IPS DF 6.9 (cell line): ENCODE measurements around the gene PDE4D.

Experiments used
- DNase-seq: peaks from one replicate; pipeline ENCODE4 v3.0.0-alpha.2; 2013; ENCODE audit warnings: low read depth, low spot score
- H3K27ac ChIP-seq: one replicate; pipeline ENCODE4 v1.5.1; 2013; ENCODE audit warnings: low read length, control low read depth
- H3K27me3 ChIP-seq: 2 replicates; pipeline ENCODE4 v1.6.1; 2013; ENCODE audit warnings: mild to moderate bottlenecking, low read length; ENCODE audit not compliant: control insufficient read depth, insufficient read depth
- H3K36me3 ChIP-seq: 2 replicates; pipeline ENCODE4 v1.6.1; 2013; ENCODE audit warnings: low read length; ENCODE audit not compliant: control insufficient read depth, insufficient read depth
- H3K4me1 ChIP-seq: 2 replicates; pipeline ENCODE4 v1.6.1; 2013; ENCODE audit warnings: low read length; ENCODE audit not compliant: control insufficient read depth, insufficient read depth
- H3K4me3 ChIP-seq: 2 replicates; pipeline ENCODE4 v1.5.1; 2013; ENCODE audit warnings: mild to moderate bottlenecking, low read length
- H3K9me3 ChIP-seq: 2 replicates; pipeline ENCODE4 v1.6.1; 2013; ENCODE audit warnings: low read length, inconsistent platforms; ENCODE audit not compliant: control insufficient read depth, insufficient read depth
- WGBS: extraction: QIAGEN DNeasy Blood & Tissue Kit; methylation state at CpG from one replicate; pipeline ENCODE4 v1.1.7; 2013; ENCODE audit warnings: mixed read lengths, missing lambda C conversion rate; ENCODE audit not compliant: insufficient read length, insufficient coverage; 5-methylcytosine and 5-hydroxymethylcytosine counted together

PDE4D gene

GRCh38 chr5:59025734-59026133 lies 867.8 kb downstream of the PDE4D start:
- no peaks in the 10 kb centered on the region for H3K4me1 ChIP-seq
- no peaks in the 10 kb centered on the region for H3K36me3 ChIP-seq
- H3K27me3 ChIP-seq: no peaks in the 10 kb centered on the region
- no peaks in the 10 kb centered on the region for H3K9me3 ChIP-seq
- DNase-seq: no peak
- H3K4me3 ChIP-seq: no peak overlapping the region
- H3K27ac ChIP-seq: no peak overlapping the region
- no CpG with 5 or more reads among the region's 1 CpG for WGBS

DNA sequence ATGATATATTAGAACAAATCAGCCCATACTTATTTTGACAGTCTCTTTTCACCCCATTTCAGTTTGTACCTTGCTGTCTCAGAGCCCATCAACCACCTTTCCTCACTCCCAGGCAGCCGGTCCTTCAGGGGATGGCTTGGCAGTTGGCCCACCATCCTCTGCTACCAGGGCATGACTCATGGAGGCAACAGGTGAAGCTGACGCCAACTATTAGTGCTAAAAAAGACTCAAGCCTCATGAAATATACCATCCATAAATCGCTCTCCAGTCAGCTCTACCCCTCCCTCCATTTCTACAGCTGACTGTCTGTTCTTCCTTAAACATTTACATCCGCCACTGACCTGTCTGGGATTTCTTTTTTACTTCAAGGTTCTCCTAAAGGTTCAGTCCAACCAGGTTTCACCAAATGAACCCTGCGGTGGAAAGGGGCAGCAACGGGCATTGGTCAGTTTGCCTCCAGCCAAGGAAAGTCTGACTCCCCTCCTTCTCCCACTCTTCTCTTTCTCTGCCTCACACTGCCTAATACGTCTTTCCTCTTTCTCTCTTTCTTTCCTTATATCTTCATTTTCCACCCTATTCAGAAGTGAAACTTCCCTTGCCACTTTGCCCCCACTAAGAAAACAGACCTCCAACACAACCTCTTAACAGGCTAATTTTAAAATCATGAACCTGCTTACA lies 871.5 kb downstream of the PDE4D start:
- 100% methylated on average over 1 of the region's 7 CpGs for WGBS
- H3K9me3 ChIP-seq: no peaks in the 10 kb centered on the region
- H3K4me1 ChIP-seq: no peaks in the 10 kb centered on the region
- H3K4me3 ChIP-seq: no peak overlapping the region
- no peak overlapping the region for H3K27ac ChIP-seq
- no peaks in the 10 kb centered on the region for H3K36me3 ChIP-seq
- no peaks in the 10 kb centered on the region for H3K27me3 ChIP-seq
- no peak for DNase-seq

DNA sequence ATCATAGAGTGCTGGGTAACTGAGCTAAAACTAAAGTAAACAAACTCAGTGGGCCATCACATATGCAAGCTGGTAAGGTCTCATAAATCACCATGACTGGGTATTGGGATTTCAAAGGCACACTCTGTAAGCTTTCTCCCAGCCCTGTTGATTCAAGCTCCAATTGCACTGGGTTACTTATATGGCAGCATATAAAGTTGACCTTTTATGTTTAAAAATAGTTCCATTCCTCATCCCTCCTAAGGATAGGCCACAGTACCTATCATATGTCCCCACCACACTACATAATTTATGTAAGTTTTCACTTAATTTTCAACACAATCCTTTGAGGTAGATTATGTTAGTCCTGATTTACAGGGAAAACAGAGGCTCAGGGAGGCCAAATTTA lies 872.2 kb downstream of the PDE4D start:
- H3K4me1 ChIP-seq: no peaks in the 10 kb centered on the region
- no peak overlapping the region for H3K4me3 ChIP-seq
- H3K9me3 ChIP-seq: no peaks in the 10 kb centered on the region
- no peak for DNase-seq
- no peaks in the 10 kb centered on the region for H3K36me3 ChIP-seq
- H3K27me3 ChIP-seq: no peaks in the 10 kb centered on the region
- H3K27ac ChIP-seq: no peak overlapping the region

DNA sequence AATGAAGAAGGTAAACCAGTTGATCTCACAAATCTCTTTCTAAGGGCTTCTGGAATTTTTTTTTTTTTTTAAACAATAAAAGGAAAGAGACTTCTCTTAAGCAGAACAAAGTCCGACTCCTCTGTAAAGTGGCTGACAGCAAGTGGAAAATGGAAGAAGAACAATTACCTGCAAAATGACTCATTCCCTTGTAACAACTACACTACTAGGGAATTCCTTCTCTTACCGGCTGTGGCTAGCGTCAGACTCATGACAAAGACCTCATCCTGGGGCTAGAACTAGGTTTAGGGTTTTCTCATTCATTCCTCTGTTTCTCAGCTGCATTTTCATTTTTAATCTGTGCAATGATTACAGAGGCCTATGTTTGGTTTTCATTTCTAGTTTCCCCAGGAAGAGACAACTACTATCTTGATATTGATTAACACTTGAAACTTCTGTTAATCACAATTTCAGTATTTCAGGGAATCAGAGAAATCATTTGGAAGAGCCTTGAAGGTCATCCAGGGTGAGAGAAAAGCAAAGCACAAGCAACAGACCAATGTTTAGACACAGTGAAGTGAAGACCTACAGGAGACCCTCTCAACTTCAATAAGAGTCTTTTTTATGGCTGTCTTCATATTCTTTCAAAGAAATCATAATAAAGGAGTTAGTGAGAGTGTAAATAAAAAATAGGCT lies 872.8 kb downstream of the PDE4D start:
- DNase-seq: no peak

GRCh38 chr5:59019078-59019477 lies 874.4 kb downstream of the PDE4D start:
- no peak overlapping the region for H3K4me3 ChIP-seq
- no peak overlapping the region for H3K27ac ChIP-seq
- no peaks in the 10 kb centered on the region for H3K9me3 ChIP-seq
- WGBS: 100% methylated on average over 1 of the region's 1 CpG
- H3K36me3 ChIP-seq: no peaks in the 10 kb centered on the region
- H3K4me1 ChIP-seq: no peaks in the 10 kb centered on the region
- no peak for DNase-seq
- no peaks in the 10 kb centered on the region for H3K27me3 ChIP-seq

More for the DNA sequence above, 872.8 kb downstream of the PDE4D start:
- Histone ChIP-seq H3K36me3 (no peaks in the 10 kb centered on the region), H3K4me1 (no peaks in the 10 kb centered on the region), H3K4me3 (no peak overlapping the region), H3K27ac (no peak overlapping the region), H3K27me3 (no peaks in the 10 kb centered on the region), H3K9me3 (no peaks in the 10 kb centered on the region)
- no CpG with 5 or more reads among the region's 3 CpGs for WGBS

GRCh38 chr5:59016925-59017324 lies 876.6 kb downstream of the PDE4D start:
- no peak for DNase-seq
- WGBS: no CpG with 5 or more reads among the region's 5 CpGs
- Histone ChIP-seq H3K27me3 (no peaks in the 10 kb centered on the region), H3K4me3 (no peak overlapping the region), H3K27ac (no peak overlapping the region), H3K4me1 (no peaks in the 10 kb centered on the region), H3K36me3 (no peaks in the 10 kb centered on the region), H3K9me3 (no peaks in the 10 kb centered on the region)

- no peak for DNase-seq
- no peak overlapping the region for H3K27ac ChIP-seq
- no peaks in the 10 kb centered on the region; the same call in 1 of the 2 replicates for H3K4me1 ChIP-seq
- no peak overlapping the region for H3K4me3 ChIP-seq
- H3K27me3 ChIP-seq: no peaks in the 10 kb centered on the region
- H3K9me3 ChIP-seq: no peaks in the 10 kb centered on the region
- H3K36me3 ChIP-seq: no peaks in the 10 kb centered on the region
Measured at GRCh38 chr5:59008816-59009473, 884.6 kb downstream of the PDE4D start.

- Histone ChIP-seq H3K4me3 (no peak overlapping the region), H3K36me3 (no peaks in the 10 kb centered on the region), H3K4me1 (peaks cover 3% of the 10 kb centered on the region; the same call in 1 of the 2 replicates), H3K27me3 (no peaks in the 10 kb centered on the region), H3K27ac (no peak overlapping the region), H3K9me3 (no peaks in the 10 kb centered on the region)
- no CpG with 5 or more reads among the region's 2 CpGs for WGBS
- DNase-seq: no peak
Measured at GRCh38 chr5:59007460-59008063, 886.0 kb downstream of the PDE4D start.

DNA sequence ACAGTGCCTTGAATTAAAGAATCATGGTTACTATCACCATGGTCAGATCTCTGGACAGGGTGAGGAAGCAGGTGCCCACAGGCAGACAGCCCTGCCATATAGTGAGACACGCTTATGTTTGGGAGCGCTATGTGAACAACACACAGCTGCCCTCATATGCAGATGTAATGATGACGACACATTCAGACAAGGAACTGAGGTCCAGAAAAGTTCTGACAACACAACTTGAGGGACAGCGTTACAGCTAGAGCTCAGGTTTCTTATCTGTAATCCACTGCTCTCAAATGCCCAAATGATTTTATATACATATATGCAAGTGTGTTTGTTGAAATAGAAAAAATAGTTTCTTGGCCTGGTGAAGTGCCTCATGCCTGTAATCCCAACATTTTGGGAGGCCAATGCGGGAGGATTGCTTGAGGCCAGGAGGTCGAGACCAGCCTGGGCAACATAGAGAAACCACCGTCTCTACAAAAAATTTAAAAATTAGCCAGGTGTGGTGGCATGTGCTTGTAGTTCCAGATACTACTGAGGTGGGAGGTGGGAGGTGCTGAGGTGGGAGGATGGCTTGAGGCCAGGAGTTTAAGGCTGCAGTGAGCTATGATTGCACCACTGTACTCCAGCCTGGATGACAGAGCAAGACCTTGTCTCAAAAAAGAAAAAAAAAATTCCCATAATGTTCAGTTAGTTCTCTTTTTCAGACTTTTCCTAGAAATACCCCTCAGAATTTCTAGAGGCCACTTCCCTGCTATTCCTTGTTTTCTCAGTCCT lies 887.4 kb downstream of the PDE4D start:
- Histone ChIP-seq H3K27ac (no peak overlapping the region), H3K36me3 (no peaks in the 10 kb centered on the region), H3K4me3 (no peak overlapping the region), H3K27me3 (no peaks in the 10 kb centered on the region), H3K9me3 (no peaks in the 10 kb centered on the region; the same call in 1 of the 2 replicates), H3K4me1 (peaks cover 3% of the 10 kb centered on the region; the same call in 1 of the 2 replicates)
- DNase-seq: no peak
- WGBS: no CpG with 5 or more reads among the region's 7 CpGs

DNA sequence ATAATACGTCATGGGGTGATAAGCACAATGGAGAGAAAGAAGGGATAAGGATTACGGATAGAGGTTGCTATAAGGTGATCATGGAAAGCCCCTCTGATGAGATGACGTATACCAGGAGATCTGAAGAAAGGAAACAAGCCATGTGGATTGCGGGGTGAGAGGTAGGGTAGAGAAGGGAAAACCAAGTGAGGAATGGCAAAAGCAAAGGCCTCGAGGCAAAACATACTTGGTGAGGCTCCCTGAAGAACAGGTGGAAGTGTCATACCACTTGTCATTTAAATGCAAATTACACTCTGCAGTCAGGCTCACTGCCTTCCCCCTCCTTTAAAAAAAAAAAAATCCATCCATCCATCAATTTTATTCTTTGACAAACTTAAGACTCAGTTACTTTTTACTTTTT lies 889.9 kb downstream of the PDE4D start:
- Histone ChIP-seq H3K9me3 (no peaks in the 10 kb centered on the region; the same call in 1 of the 2 replicates), H3K4me3 (no peak overlapping the region), H3K27ac (no peak overlapping the region), H3K27me3 (no peaks in the 10 kb centered on the region), H3K36me3 (no peaks in the 10 kb centered on the region), H3K4me1 (peaks cover 4% of the 10 kb centered on the region; the same call in 1 of the 2 replicates)
- no CpG with 5 or more reads among the region's 5 CpGs for WGBS
- no peak for DNase-seq
